Stimulated activated CD4-positive, alpha-beta T cell treated with anti-CD3 and anti-CD28 coated beads, TNF-alpha, amount 100 ng/mL, for 48 hours (primary cell): ENCODE results near the gene TRIAP1.

Experiments
- DNase-seq, 3 donors: peaks; one replicate each; pipeline ENCODE4 v3.0.0-alpha.2; 2020; ENCODE audit warnings: low read depth in 3 of 3

The TRIAP1 gene

GRCh38 chr12:120429368-120429767, 16.8 kb downstream of the TRIAP1 start:
- DNase-seq: no peak

GRCh38 chr12:120428597-120429229, 17.5 kb downstream of the TRIAP1 start:
- no peak for DNase-seq

GRCh38 chr12:120425797-120426196, 20.4 kb downstream of the TRIAP1 start:
- no peak for DNase-seq

GRCh38 chr12:120422892-120423456, 23.2 kb downstream of the TRIAP1 start:
- DNase-seq: no peak

GRCh38 chr12:120421701-120422100, 24.5 kb downstream of the TRIAP1 start:
- DNase-seq: no peak

GRCh38 chr12:120417917-120418580, 28.1 kb downstream of the TRIAP1 start:
- DNase-seq: no peak

- no peak for DNase-seq
These were observed 29.5 kb downstream of the TRIAP1 start for GRCh38 chr12:120416490-120417216.

GRCh38 chr12:120413901-120414695, 32.1 kb downstream of the TRIAP1 start:
- no peak for DNase-seq

- no peak for DNase-seq
These were observed 33.8 kb downstream of the TRIAP1 start for GRCh38 chr12:120412421-120412820.

GRCh38 chr12:120408771-120409170, 37.4 kb downstream of the TRIAP1 start:
- DNase-seq: no peak

GRCh38 chr12:120406553-120406952, 39.6 kb downstream of the TRIAP1 start:
- no peak for DNase-seq

- no peak for DNase-seq
These were observed 40.1 kb downstream of the TRIAP1 start for GRCh38 chr12:120406069-120406468.

GRCh38 chr12:120404271-120404670, 41.9 kb downstream of the TRIAP1 start:
- DNase-seq: no peak

GRCh38 chr12:120403869-120404268, 42.3 kb downstream of the TRIAP1 start:
- no peak for DNase-seq

GRCh38 chr12:120402217-120402616, 44.0 kb downstream of the TRIAP1 start:
- no peak for DNase-seq

- no peak for DNase-seq
These were observed 46.7 kb downstream of the TRIAP1 start for GRCh38 chr12:120399531-120399930.

GRCh38 chr12:120397824-120398540, 48.2 kb downstream of the TRIAP1 start:
- DNase-seq: no peak

- DNase-seq: no peak
These were observed 51.5 kb downstream of the TRIAP1 start for GRCh38 chr12:120394483-120395367.
